ENCODE results near the gene RFX4. TPM values are rescaled to one million over a fixed set of nuclear protein-coding genes. Genes with fewer than 3 reads are reported as not detected.

RFX4 gene
- not detected in 2 replicates for polyA plus RNA-seq (2013)

DNA sequence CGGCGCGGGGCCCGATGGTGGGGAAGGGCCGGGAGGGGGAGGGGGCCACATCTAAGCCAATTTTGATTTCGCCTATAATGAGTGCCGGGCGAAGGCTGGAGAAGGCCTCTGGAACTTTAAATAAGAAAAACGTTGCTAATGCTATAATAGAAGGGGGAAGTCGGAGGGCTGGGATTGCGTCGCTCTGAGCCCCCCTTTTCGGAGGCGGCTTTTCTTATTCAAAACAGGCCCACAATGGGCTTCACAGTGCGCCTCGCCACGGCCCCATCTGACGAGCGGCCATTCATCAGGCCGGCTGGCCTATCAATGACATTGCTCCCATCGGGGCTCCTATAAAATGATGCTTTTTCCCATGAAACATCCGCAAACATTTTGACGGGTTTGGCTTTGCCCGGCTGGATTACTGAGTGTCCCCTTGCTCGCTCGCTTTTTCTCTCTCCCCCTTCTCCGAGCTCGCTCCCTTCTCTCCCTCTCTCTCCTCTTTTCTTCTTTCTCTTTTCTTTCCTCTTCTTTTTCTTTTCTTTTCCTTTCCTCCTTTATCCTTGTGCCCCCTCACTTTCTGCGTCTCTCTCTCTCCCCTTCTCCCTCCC lies at the start of gene RFX4:
RFX4 (plus strand) TSS at position 364 of the 590 bp plus-strand sequence. CDS start 317 bp downstream, outside the sequence.
- Histone ChIP-seq H3K9me3 (ENCODE audit: insufficient read depth, low read depth, low read length) (peaks cover 12% of the 10 kb centered on the region), H3K23ac (ENCODE audit: low read length) (no peak within 1 kb of the TSS), H3K9ac (ENCODE audit: low read length) (no peak within 1 kb of the TSS), H4K91ac (ENCODE audit: low read depth, low read length) (no peak within 1 kb of the TSS), H4K12ac (ENCODE audit: low read depth, low read length) (no peak within 1 kb of the TSS), H3K4me3 (ENCODE audit: low read depth, low read length) (no peak within 1 kb of the TSS), H2BK120ac (ENCODE audit: insufficient read depth, low read length, poor library complexity) (no peak within 1 kb of the TSS), H2AFZ (ENCODE audit: insufficient read depth, low read length, poor library complexity) (no peak within 1 kb of the TSS), H4K8ac (ENCODE audit: low read depth, low read length) (no peak within 1 kb of the TSS), H3K27me3 (ENCODE audit: insufficient read depth, low read length) (peaks cover 87% of the 10 kb centered on the region), H3K27ac (ENCODE audit: low read depth, low read length) (no peak within 1 kb of the TSS), H2BK12ac (ENCODE audit: low read length) (no peak within 1 kb of the TSS), H3K4me2 (ENCODE audit: low read length) (peak within 1 kb of the TSS; percentile 40), H3K14ac (ENCODE audit: low read length) (no peak within 1 kb of the TSS), H2BK5ac (ENCODE audit: low read depth, low read length, poor library complexity) (no peak within 1 kb of the TSS), H2AK5ac (ENCODE audit: low read length) (no peak within 1 kb of the TSS), H3K79me2 (ENCODE audit: control insufficient read depth, insufficient read depth, low read length, poor library complexity) (no peaks in the 10 kb centered on the region), H3K4me1 (ENCODE audit: control insufficient read depth in 1 of 2, insufficient read depth in 2 of 2, low read length in 2 of 2) (peaks cover 12 to 17% of the 10 kb centered on the region in 2 experiments), H3K36me3 (ENCODE audit: control insufficient read depth in 1 of 2, insufficient read depth in 2 of 2, low read length in 2 of 2) (no peaks in the 10 kb centered on the region), H3K4ac (ENCODE audit: low read depth, low read length) (no peak within 1 kb of the TSS), H3K79me1 (ENCODE audit: low read length) (no peaks in the 10 kb centered on the region), H3K18ac (ENCODE audit: low read length) (no peak within 1 kb of the TSS)
- no CpG with 5 or more reads among the region's 29 CpGs for WGBS (ENCODE audit: extremely low coverage, insufficient coverage, insufficient read length)
- no peak for DNase-seq

GRCh38 chr12:106541201-106541600 lies 41.6 kb upstream of the RFX4 start:
- H3K14ac ChIP-seq (ENCODE audit: low read length) = no peak overlapping the region

DNA sequence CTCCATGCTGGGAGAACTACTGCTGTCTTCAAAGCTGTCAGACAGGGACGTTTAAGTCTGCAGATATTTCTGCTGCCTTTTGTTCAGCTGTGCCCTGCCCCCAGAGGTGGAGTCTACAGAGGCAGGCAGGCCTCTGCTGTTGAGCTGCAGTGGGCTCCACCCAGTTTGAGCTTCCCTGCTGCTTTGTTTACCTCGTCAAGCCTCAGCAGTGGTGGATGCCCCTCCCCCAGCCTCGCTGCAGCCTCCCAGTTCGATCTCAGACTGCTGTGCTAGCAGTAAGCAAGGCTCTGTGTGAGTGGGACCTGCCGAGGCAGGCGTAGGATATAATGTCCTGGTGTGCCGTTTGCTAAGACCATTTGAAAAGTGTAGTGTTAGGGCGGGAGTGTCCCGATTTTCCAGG lies 31.4 kb upstream of the RFX4 start:
- Histone ChIP-seq H3K4me2 (ENCODE audit: low read length) (no peak overlapping the region), H3K9ac (ENCODE audit: low read length) (no peak overlapping the region), H2BK12ac (ENCODE audit: low read length) (no peak overlapping the region), H3K27ac (ENCODE audit: low read depth, low read length) (no peak overlapping the region), H3K36me3 (ENCODE audit: control insufficient read depth in 1 of 2, insufficient read depth in 2 of 2, low read length in 2 of 2) (no peaks in the 10 kb centered on the region), H2AK5ac (ENCODE audit: low read length) (no peak overlapping the region), H3K79me1 (ENCODE audit: low read length) (no peaks in the 10 kb centered on the region), H4K91ac (ENCODE audit: low read depth, low read length) (no peak overlapping the region), H2AFZ (ENCODE audit: insufficient read depth, low read length, poor library complexity) (no peak overlapping the region), H3K9me3 (ENCODE audit: insufficient read depth, low read depth, low read length) (peaks cover 9% of the 10 kb centered on the region), H3K4me1 (ENCODE audit: control insufficient read depth in 1 of 2, insufficient read depth in 2 of 2, low read length in 2 of 2) (no peaks in the 10 kb centered on the region), H3K79me2 (ENCODE audit: control insufficient read depth, insufficient read depth, low read length, poor library complexity) (no peaks in the 10 kb centered on the region), H3K14ac (ENCODE audit: low read length) (no peak overlapping the region), H4K8ac (ENCODE audit: low read depth, low read length) (no peak overlapping the region), H3K4ac (ENCODE audit: low read depth, low read length) (no peak overlapping the region), H4K12ac (ENCODE audit: low read depth, low read length) (no peak overlapping the region), H2BK5ac (ENCODE audit: low read depth, low read length, poor library complexity) (no peak overlapping the region), H3K4me3 (ENCODE audit: low read depth, low read length) (no peak overlapping the region), H2BK120ac (ENCODE audit: insufficient read depth, low read length, poor library complexity) (no peak overlapping the region), H3K18ac (ENCODE audit: low read length) (no peak overlapping the region), H3K27me3 (ENCODE audit: insufficient read depth, low read length) (no peaks in the 10 kb centered on the region), H3K23ac (ENCODE audit: low read length) (no peak overlapping the region)
- WGBS (ENCODE audit: extremely low coverage, insufficient coverage, insufficient read length) = no CpG with 5 or more reads among the region's 9 CpGs
- DNase-seq = no peak

More at GRCh38 chr12:106541201-106541600, 41.6 kb upstream of the RFX4 start:
- H3K27ac ChIP-seq (ENCODE audit: low read depth, low read length) = no peak overlapping the region
- H3K79me1 ChIP-seq (ENCODE audit: low read length) = no peaks in the 10 kb centered on the region
- H3K4ac ChIP-seq (ENCODE audit: low read depth, low read length) = no peak overlapping the region
- no peak overlapping the region for H4K8ac ChIP-seq (ENCODE audit: low read depth, low read length)
- no peak overlapping the region for H3K4me3 ChIP-seq (ENCODE audit: low read depth, low read length)
- no peak overlapping the region for H2BK120ac ChIP-seq (ENCODE audit: insufficient read depth, low read length, poor library complexity)
- H4K91ac ChIP-seq (ENCODE audit: low read depth, low read length) = no peak overlapping the region
- H2AFZ ChIP-seq (ENCODE audit: insufficient read depth, low read length, poor library complexity) = no peak overlapping the region
- no peak overlapping the region for H2BK12ac ChIP-seq (ENCODE audit: low read length)
- no peak overlapping the region for H3K4me2 ChIP-seq (ENCODE audit: low read length)
- H4K12ac ChIP-seq (ENCODE audit: low read depth, low read length) = no peak overlapping the region
- no peak overlapping the region for H3K9ac ChIP-seq (ENCODE audit: low read length)
- no peaks in the 10 kb centered on the region for H3K27me3 ChIP-seq (ENCODE audit: insufficient read depth, low read length)
- no peaks in the 10 kb centered on the region for H3K36me3 ChIP-seq (ENCODE audit: control insufficient read depth in 1 of 2, insufficient read depth in 2 of 2, low read length in 2 of 2)
- H3K18ac ChIP-seq (ENCODE audit: low read length) = no peak overlapping the region
- DNase-seq = no peak
- H3K23ac ChIP-seq (ENCODE audit: low read length) = no peak overlapping the region
- H3K79me2 ChIP-seq (ENCODE audit: control insufficient read depth, insufficient read depth, low read length, poor library complexity) = no peaks in the 10 kb centered on the region
- no peaks in the 10 kb centered on the region for H3K4me1 ChIP-seq (ENCODE audit: control insufficient read depth in 1 of 2, insufficient read depth in 2 of 2, low read length in 2 of 2)
- H2BK5ac ChIP-seq (ENCODE audit: low read depth, low read length, poor library complexity) = no peak overlapping the region
- H2AK5ac ChIP-seq (ENCODE audit: low read length) = no peak overlapping the region
- peaks cover 6% of the 10 kb centered on the region for H3K9me3 ChIP-seq (ENCODE audit: insufficient read depth, low read depth, low read length)

- H3K18ac ChIP-seq (ENCODE audit: low read length) = no peak overlapping the region
- no peak overlapping the region for H2AFZ ChIP-seq (ENCODE audit: insufficient read depth, low read length, poor library complexity)
- no peak overlapping the region for H4K12ac ChIP-seq (ENCODE audit: low read depth, low read length)
- H4K91ac ChIP-seq (ENCODE audit: low read depth, low read length) = no peak overlapping the region
- H2BK120ac ChIP-seq (ENCODE audit: insufficient read depth, low read length, poor library complexity) = no peak overlapping the region
- no peaks in the 10 kb centered on the region for H3K79me1 ChIP-seq (ENCODE audit: low read length)
- no peaks in the 10 kb centered on the region for H3K4me1 ChIP-seq (ENCODE audit: control insufficient read depth in 1 of 2, insufficient read depth in 2 of 2, low read length in 2 of 2)
- no peak overlapping the region for H2AK5ac ChIP-seq (ENCODE audit: low read length)
- no peak overlapping the region for H2BK12ac ChIP-seq (ENCODE audit: low read length)
- peaks cover 9% of the 10 kb centered on the region for H3K9me3 ChIP-seq (ENCODE audit: insufficient read depth, low read depth, low read length)
- H3K4me2 ChIP-seq (ENCODE audit: low read length) = no peak overlapping the region
- no CpG with 5 or more reads among the region's 1 CpG for WGBS (ENCODE audit: extremely low coverage, insufficient coverage, insufficient read length)
- H3K27me3 ChIP-seq (ENCODE audit: insufficient read depth, low read length) = no peaks in the 10 kb centered on the region
- no peak overlapping the region for H4K8ac ChIP-seq (ENCODE audit: low read depth, low read length)
- no peak overlapping the region for H3K9ac ChIP-seq (ENCODE audit: low read length)
- no peak overlapping the region for H2BK5ac ChIP-seq (ENCODE audit: low read depth, low read length, poor library complexity)
- H3K23ac ChIP-seq (ENCODE audit: low read length) = no peak overlapping the region
- no peak overlapping the region for H3K4me3 ChIP-seq (ENCODE audit: low read depth, low read length)
- H3K14ac ChIP-seq (ENCODE audit: low read length) = no peak overlapping the region
- no peak overlapping the region for H3K4ac ChIP-seq (ENCODE audit: low read depth, low read length)
- H3K36me3 ChIP-seq (ENCODE audit: control insufficient read depth in 1 of 2, insufficient read depth in 2 of 2, low read length in 2 of 2) = no peaks in the 10 kb centered on the region
- H3K27ac ChIP-seq (ENCODE audit: low read depth, low read length) = no peak overlapping the region
- no peaks in the 10 kb centered on the region for H3K79me2 ChIP-seq (ENCODE audit: control insufficient read depth, insufficient read depth, low read length, poor library complexity)
- DNase-seq = no peak
Observed at GRCh38 chr12:106552228-106552627, 30.6 kb upstream of the RFX4 start.

Data from trophoblast cell (in vitro differentiated cells and primary cell).